Progenitor cell of endocrine pancreas (in vitro differentiated cells): ENCODE results near the gene CLEC16A. TPM values are rescaled to one million over a fixed set of nuclear protein-coding genes. Genes with fewer than 3 reads are reported as not detected.
"Not testable (repeated sequence)": the region's sequence is repeated elsewhere in the genome, so short reads cannot be mapped to it uniquely, and the experiment has no call there.

ENCODE experiments used
- DNase-seq: peaks from one replicate; pipeline ENCODE4 v3.0.0; 2021; ENCODE audit warnings: low spot score; ENCODE audit not compliant: unreplicated experiment
- H3K27ac Mint-ChIP-seq: 2 replicates; pipeline ENCODE4 v1.8.0; 2021; ENCODE audit warnings: mild to moderate bottlenecking, moderate library complexity, mixed read lengths
- H3K27me3 Mint-ChIP-seq: 2 replicates; pipeline ENCODE4 v1.8.0; 2021; ENCODE audit warnings: mixed read lengths
- H3K36me3 Mint-ChIP-seq: 2 replicates; pipeline ENCODE4 v1.8.0; 2022; ENCODE audit warnings: mixed read lengths; ENCODE audit not compliant: insufficient read depth
- H3K4me1 Mint-ChIP-seq: 2 replicates; pipeline ENCODE4 v1.8.0; 2021; ENCODE audit warnings: low read depth, mixed read lengths
- H3K4me3 Mint-ChIP-seq: 2 replicates; pipeline ENCODE4 v1.8.0; 2021; ENCODE audit warnings: low read depth, mild to moderate bottlenecking, moderate library complexity, mixed read lengths
- H3K9me3 Mint-ChIP-seq: 2 replicates; pipeline ENCODE4 v1.8.0; 2021; ENCODE audit warnings: low read depth, mixed read lengths
- CTCF ChIP-seq: fragments of 200-600 bp; sonication (generic); IDR thresholded peaks from one replicate; pipeline ENCODE4 v1.5.0; 2021; ENCODE audit warnings: antibody characterized with exemption, mild to moderate bottlenecking; ENCODE audit not compliant: unreplicated experiment
- total RNA-seq: library from RNA; stranded (reverse); gene quantifications from 2 replicates; pipeline ENCODE4 v1.2.1, GENCODE V29; 2021

The CLEC16A gene
- total RNA-seq, 1 donor from 2014 or later: 34.3 TPM

GRCh38 chr16:10921536-10922327, 22.6 kb upstream of the CLEC16A start:
- TF ChIP-seq CTCF: no peak
- Mint-ChIP-seq H3K27me3 (no peaks in the 10 kb centered on the region), H3K27ac (no peak overlapping the region), H3K36me3 (peaks cover 4% of the 10 kb centered on the region), H3K4me3 (no peak overlapping the region), H3K9me3 (no peaks in the 10 kb centered on the region), H3K4me1 (no peaks in the 10 kb centered on the region)
- no peak for DNase-seq

DNA sequence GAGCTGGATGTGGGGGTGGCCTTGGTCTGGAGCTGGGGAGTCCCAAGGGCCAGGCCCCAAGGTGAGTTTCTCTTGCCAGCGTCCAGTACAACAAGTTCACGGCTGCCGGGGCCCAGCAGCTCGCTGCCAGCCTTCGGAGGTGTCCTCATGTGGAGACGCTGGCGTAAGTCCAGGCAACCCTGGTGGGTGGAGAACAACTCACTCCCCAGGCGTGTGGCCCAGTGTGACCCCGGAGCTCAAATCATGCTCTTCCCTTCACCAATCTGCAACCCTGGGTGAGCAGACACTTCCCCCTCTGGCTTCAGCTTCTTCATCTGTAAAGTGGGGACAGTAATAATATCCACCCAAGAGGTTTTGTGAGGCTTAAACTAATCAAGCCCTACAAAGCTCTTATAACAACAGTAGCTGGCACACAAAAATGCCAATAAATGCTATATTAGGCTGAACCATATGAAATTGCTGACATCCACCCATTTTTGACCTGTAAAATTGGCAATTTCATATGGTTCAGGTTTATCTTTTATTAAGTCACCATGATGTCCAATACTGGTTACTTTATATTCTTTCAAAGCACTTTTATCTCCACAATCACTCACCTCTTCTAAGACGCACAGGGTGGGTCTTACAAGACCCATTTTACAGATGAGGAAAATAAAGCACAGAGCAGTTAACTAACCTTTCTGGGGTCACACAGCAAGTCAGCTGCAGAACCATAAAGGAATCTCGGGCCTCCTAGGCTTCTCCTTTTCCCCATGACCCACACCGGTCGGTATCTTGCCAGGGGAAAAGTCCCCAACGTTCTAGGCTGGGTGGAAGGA, 21.8 kb upstream of the CLEC16A start:
- DNase-seq: no peak
- Mint-ChIP-seq H3K27me3 (no peaks in the 10 kb centered on the region), H3K4me1 (no peaks in the 10 kb centered on the region), H3K4me3 (no peak overlapping the region), H3K27ac (no peak overlapping the region), H3K36me3 (peaks cover 7% of the 10 kb centered on the region), H3K9me3 (no peaks in the 10 kb centered on the region)
- no peak for TF ChIP-seq CTCF

- no peak for DNase-seq
- no peaks in the 10 kb centered on the region for H3K4me1 Mint-ChIP-seq
- no peaks in the 10 kb centered on the region for H3K9me3 Mint-ChIP-seq
Observed at GRCh38 chr16:10923146-10923649, 21.2 kb upstream of the CLEC16A start.

GRCh38 chr16:10923650-10924214, 20.6 kb upstream of the CLEC16A start:
- H3K27ac Mint-ChIP-seq: peak overlapping the region; percentile 20
- TF ChIP-seq CTCF: no peak
- no peak for DNase-seq
- H3K4me3 Mint-ChIP-seq: no peak overlapping the region
- no peaks in the 10 kb centered on the region for H3K4me1 Mint-ChIP-seq
- no peaks in the 10 kb centered on the region for H3K27me3 Mint-ChIP-seq
- no peaks in the 10 kb centered on the region for H3K9me3 Mint-ChIP-seq
- peaks cover 12% of the 10 kb centered on the region for H3K36me3 Mint-ChIP-seq

More at GRCh38 chr16:10923146-10923649, 21.2 kb upstream of the CLEC16A start:
- H3K27ac Mint-ChIP-seq: peak overlapping the region; percentile 20
- no peaks in the 10 kb centered on the region for H3K27me3 Mint-ChIP-seq
- no peak for TF ChIP-seq CTCF
- peaks cover 12% of the 10 kb centered on the region for H3K36me3 Mint-ChIP-seq
- no peak overlapping the region for H3K4me3 Mint-ChIP-seq

DNA sequence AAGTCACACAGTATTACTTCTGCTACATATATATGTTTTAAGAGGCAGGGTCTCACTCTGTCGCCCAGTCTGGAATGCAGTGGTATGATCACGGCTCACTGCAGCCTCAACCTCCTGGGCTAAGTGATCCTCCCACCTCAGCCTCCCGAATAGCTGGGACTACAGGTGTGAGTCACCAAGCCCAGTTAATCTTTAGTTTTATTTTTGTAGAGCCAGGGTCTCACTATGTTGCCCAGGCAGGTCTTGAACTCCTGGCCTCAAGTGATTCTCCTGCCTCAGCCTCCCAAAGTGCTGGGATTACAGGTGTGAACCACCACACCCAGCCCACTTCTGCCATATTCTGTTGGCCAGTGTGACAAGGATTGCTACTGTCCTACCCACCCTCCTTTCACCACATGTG, 19.1 kb upstream of the CLEC16A start:
- not testable (repeated sequence) for DNase-seq, H3K4me1 Mint-ChIP-seq, H3K27ac Mint-ChIP-seq, H3K9me3 Mint-ChIP-seq, H3K4me3 Mint-ChIP-seq, H3K27me3 Mint-ChIP-seq
- H3K36me3 Mint-ChIP-seq: peaks cover 14% of the 10 kb centered on the region
